SH-SY5Y (cell line): ENCODE results near the gene LRRC52.

Source experiments
- GATA2 ChIP-seq: IDR thresholded peaks from 2 replicates; pipeline ENCODE4 v1.6.1; 2011; ENCODE audit warnings: mild to moderate bottlenecking, low read depth, low read length
- GATA3 ChIP-seq: IDR thresholded peaks from 2 replicates; pipeline ENCODE4 v1.6.1; 2011; ENCODE audit warnings: low read depth, mild to moderate bottlenecking, low read length, moderate library complexity

DNA sequence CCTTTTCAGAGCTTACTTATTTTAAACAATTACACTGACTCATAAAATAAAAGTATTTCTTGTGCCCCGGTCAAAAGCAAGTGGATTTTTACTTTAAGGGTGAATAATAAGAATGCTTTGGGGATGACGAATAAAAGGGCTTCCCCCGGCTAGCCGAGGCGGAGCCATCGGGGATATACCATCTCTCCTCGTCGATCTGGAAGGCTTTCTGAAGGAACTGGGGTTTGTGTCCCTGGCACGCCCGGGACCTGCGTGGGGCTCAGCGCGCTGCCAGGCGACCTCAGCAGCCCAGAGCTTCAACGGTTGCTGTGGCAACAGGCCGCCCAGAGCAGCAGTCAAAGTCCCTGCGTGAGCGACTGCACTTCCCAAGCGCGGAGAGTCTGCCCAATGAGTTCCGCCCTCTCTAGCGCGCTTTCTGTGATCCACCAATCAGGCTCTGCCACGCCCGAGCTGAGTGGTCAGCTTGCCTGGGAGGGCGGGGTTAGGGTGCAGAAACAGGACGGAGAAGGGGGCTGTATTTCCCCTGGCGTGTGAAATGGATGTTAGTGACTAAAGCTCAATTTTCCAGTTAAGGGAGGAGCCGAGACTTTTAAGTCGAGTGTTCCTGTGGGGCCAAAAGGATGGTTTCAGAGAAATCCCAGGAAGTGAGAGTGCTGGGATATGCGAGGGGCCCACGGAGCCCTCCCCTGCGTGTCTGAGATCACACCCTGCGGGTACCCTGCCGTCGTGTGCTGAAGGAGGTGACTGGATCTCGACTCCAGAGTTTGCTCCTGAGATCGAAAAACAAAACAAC lies 54.3 kb downstream of the LRRC52 start:
- TF ChIP-seq GATA3 (no peak), GATA2 (no peak)
